Testis (tissue), 3 donors: ENCODE data around the gene JAKMIP1. TPM values are rescaled to one million over a fixed set of nuclear protein-coding genes. Genes with fewer than 3 reads are reported as not detected.

Source experiments
- DNase-seq: peaks from one replicate; pipeline ENCODE4 v3.0.0-alpha.2; 2019
- H3K27ac ChIP-seq, 2 donors: fragments of 200-600 bp; sonication (generic); one replicate each; pipeline ENCODE4 v1.5.1; 2019
- H3K27me3 ChIP-seq: fragments of 200-600 bp; sonication (generic); one replicate; pipeline ENCODE4 v1.5.1; 2019
- H3K36me3 ChIP-seq: fragments of 200-600 bp; sonication (generic); one replicate; pipeline ENCODE4 v1.5.1; 2017; ENCODE audit warnings: low read depth; ENCODE audit errors: missing control alignments
- H3K4me1 ChIP-seq: fragments of 200-600 bp; sonication (generic); one replicate; pipeline ENCODE4 v1.5.1; 2019
- H3K4me3 ChIP-seq, 2 donors: fragments of 200-600 bp; sonication (generic); one replicate each; pipeline ENCODE4 v1.5.1; 2017 to 2019
- H3K9me3 ChIP-seq: fragments of 200-600 bp; sonication (generic); one replicate; pipeline ENCODE4 v1.5.1; 2017
- POLR2A ChIP-seq: fragments of 450-650 bp; IDR thresholded peaks from one replicate; pipeline ENCODE4 v1.6.1; 2017; ENCODE audit warnings: antibody characterized with exemption, mild to moderate bottlenecking, moderate library complexity
- whole genome bisulfite sequencing, 2 donors: methylation state at CpG; one replicate each; pipeline ENCODE4 v1.1.5; 2018; 5-methylcytosine and 5-hydroxymethylcytosine counted together
- intact Hi-C: fragments of 100-400 bp; cut with DNase I; formaldehyde crosslinking; loops from one replicate; pipeline ENCODE4 v1.15.1; 2023; ENCODE audit warnings: low total_unique reads
- polyA plus RNA-seq: library from polyadenylated mRNA; stranded (reverse); fragments of 350-450 nt; fragmentation: Illumina TruSeq; extraction: RNeasy Lipid Tissue Mini Kit (QIAGEN cat#74804); gene quantifications from one replicate; pipeline ENCODE4 v1.2.3, GENCODE V29; 2014; ENCODE audit warnings: low read depth, low replicate concordance; ENCODE audit not compliant: insufficient read depth
- total RNA-seq, 2 donors: library from RNA; depleted of rRNA; stranded (reverse); fragments of >200 nt; gene quantifications; one replicate each; pipeline ENCODE4 v1.2.3, GENCODE V29; 2016
- TF ChIP-seq, protein P1 (sequence below), 3 experiments: fragments of 450-650 bp in 2 of 3; fragments of 200-600 bp in 1 of 3; sonication (generic) in 1 of 3; IDR thresholded peaks; one replicate each; pipeline ENCODE4 v1.5.1; 2016 to 2019; ENCODE audit warnings: antibody characterized with exemption in 3 of 3, mild to moderate bottlenecking in 2 of 3, moderate library complexity in 1 of 3

JAKMIP1 gene
- total and polyA plus RNA-seq, 3 donors from 2014 or later = 10.7 to 18.1 (median 15.2) TPM

- Histone ChIP-seq H3K27ac (no peak overlapping the region), H3K4me1 (peaks cover 16% of the 10 kb centered on the region), H3K9me3 (no peaks in the 10 kb centered on the region), H3K4me3 (no peak overlapping the region), H3K36me3 (no peaks in the 10 kb centered on the region), H3K27me3 (no peaks in the 10 kb centered on the region)
- intact Hi-C loops = no loop called here
- 48 to 54% methylated on average over 5 of the region's 5 CpGs for WGBS, 2 donors
- peak; percentile 77 for DNase-seq
- TF ChIP-seq POLR2A = no peak
- TF ChIP-seq, protein P1, sequence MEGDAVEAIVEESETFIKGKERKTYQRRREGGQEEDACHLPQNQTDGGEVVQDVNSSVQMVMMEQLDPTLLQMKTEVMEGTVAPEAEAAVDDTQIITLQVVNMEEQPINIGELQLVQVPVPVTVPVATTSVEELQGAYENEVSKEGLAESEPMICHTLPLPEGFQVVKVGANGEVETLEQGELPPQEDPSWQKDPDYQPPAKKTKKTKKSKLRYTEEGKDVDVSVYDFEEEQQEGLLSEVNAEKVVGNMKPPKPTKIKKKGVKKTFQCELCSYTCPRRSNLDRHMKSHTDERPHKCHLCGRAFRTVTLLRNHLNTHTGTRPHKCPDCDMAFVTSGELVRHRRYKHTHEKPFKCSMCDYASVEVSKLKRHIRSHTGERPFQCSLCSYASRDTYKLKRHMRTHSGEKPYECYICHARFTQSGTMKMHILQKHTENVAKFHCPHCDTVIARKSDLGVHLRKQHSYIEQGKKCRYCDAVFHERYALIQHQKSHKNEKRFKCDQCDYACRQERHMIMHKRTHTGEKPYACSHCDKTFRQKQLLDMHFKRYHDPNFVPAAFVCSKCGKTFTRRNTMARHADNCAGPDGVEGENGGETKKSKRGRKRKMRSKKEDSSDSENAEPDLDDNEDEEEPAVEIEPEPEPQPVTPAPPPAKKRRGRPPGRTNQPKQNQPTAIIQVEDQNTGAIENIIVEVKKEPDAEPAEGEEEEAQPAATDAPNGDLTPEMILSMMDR (IDR thresholded peaks at IDR 0.05) = no peak
Observed at GRCh38 chr4:6031846-6032245, 168.5 kb downstream of the JAKMIP1 start.

GRCh38 chr4:6030679-6031078 is 169.7 kb downstream of the JAKMIP1 start:
- intact Hi-C loops = no loop called here
- peaks cover 16% of the 10 kb centered on the region for H3K4me1 ChIP-seq
- 75 to 90% methylated on average over 7 of the region's 7 CpGs for WGBS, 2 donors
- no peak for TF ChIP-seq POLR2A
- TF ChIP-seq, protein P1 (IDR thresholded peaks at IDR 0.05) = no peak
- no peak overlapping the region for H3K27ac ChIP-seq
- no peaks in the 10 kb centered on the region for H3K9me3 ChIP-seq
- H3K27me3 ChIP-seq = no peaks in the 10 kb centered on the region
- H3K4me3 ChIP-seq = no peak overlapping the region
- H3K36me3 ChIP-seq = no peaks in the 10 kb centered on the region
- DNase-seq = no peak

DNA sequence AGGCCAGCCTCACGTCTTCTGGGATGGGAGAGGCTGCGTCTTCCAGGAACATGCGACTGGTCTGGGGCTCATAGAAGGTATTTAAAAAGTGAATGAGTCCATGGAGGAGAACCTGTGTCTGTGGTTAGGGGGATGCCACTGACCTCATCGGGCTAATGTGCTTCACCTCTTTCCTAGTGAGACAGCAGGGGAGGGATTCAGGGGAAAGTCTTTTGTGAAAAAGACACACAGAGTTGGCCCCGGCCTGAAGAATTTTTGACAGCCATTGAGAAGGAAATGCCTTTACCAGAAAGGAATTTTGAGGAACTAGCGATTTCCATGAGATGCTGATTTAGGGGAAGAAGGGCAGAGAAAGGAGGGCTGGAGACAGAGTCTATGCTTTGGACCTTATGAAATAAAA is 171.1 kb downstream of the JAKMIP1 start:
- H3K4me1 ChIP-seq = peaks cover 16% of the 10 kb centered on the region
- 81 to 89% methylated on average over 6 of the region's 6 CpGs for WGBS, 2 donors
- TF ChIP-seq, protein P1 (IDR thresholded peaks at IDR 0.05) = no peak
- no peak for TF ChIP-seq POLR2A
- H3K9me3 ChIP-seq = no peaks in the 10 kb centered on the region
- no peak overlapping the region for H3K27ac ChIP-seq
- intact Hi-C loops = no loop called here
- H3K27me3 ChIP-seq = no peaks in the 10 kb centered on the region
- no peak overlapping the region for H3K4me3 ChIP-seq
- no peaks in the 10 kb centered on the region for H3K36me3 ChIP-seq
- DNase-seq = no peak

DNA sequence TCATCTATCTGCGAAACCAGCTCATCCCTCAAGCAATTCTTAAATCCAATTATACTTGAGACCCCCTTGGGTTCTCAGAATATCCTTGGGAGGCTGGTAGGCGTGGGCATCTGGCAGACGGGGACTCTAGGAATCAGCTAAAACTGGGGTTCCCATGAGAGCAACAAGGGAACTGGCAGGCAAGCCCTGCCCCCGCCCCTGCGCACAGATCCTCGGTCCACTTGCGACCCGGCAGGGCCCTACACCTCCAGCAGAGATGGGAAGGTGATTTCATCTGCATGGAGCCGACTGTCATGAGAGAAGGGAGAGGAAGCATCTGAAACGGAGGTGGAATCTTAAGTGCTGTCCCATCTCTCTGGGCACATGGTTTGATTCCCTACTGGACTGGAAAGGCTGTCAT is 172.2 kb downstream of the JAKMIP1 start:
- 78 to 90% methylated on average over 9 to 10 of the region's 10 CpGs for WGBS, 2 donors
- intact Hi-C loops = no loop called here
- no peak overlapping the region for H3K27ac ChIP-seq

GRCh38 chr4:6027392-6027791 is 173.0 kb downstream of the JAKMIP1 start:
- Histone ChIP-seq H3K27me3 (no peaks in the 10 kb centered on the region), H3K36me3 (no peaks in the 10 kb centered on the region), H3K27ac (no peak overlapping the region), H3K4me3 (no peak overlapping the region), H3K4me1 (peaks cover 17% of the 10 kb centered on the region), H3K9me3 (no peaks in the 10 kb centered on the region)
- TF ChIP-seq POLR2A = no peak
- TF ChIP-seq, protein P1 (IDR thresholded peaks at IDR 0.05) = no peak
- DNase-seq = no peak
- 74 to 84% methylated on average over 9 of the region's 9 CpGs for WGBS, 2 donors
- intact Hi-C loops = no loop called here

More for the DNA sequence above, 172.2 kb downstream of the JAKMIP1 start:
- DNase-seq = no peak
- H3K36me3 ChIP-seq = no peaks in the 10 kb centered on the region
- TF ChIP-seq, protein P1 (IDR thresholded peaks at IDR 0.05) = no peak
- no peak for TF ChIP-seq POLR2A
- no peak overlapping the region for H3K4me3 ChIP-seq
- H3K4me1 ChIP-seq = peaks cover 17% of the 10 kb centered on the region
- H3K9me3 ChIP-seq = no peaks in the 10 kb centered on the region
- H3K27me3 ChIP-seq = no peaks in the 10 kb centered on the region
